Measurements from ENCODE around the gene CORO2B.

- TF ChIP-seq CTCF (IDR thresholded peaks at IDR 0.05 in 8 of 11, conservative IDR thresholded peaks at IDR 0.05 in 3 of 11) (no peak), POLR2AphosphoS5 (IDR thresholded peaks at IDR 0.05) (no peak)
Measured at GRCh38 chr15:68542771-68543164, 36.0 kb upstream of the CORO2B start.
